HG02642 (cell line): ENCODE measurements around the gene NUDC.

Experiments used
- ATAC-seq: cut with Tn5 transposase; IDR thresholded peaks from one replicate; pipeline ENCODE4 v1.9.1; 2021; ENCODE audit warnings: mild to moderate bottlenecking; ENCODE audit not compliant: unreplicated experiment, poor library complexity

NUDC gene

DNA sequence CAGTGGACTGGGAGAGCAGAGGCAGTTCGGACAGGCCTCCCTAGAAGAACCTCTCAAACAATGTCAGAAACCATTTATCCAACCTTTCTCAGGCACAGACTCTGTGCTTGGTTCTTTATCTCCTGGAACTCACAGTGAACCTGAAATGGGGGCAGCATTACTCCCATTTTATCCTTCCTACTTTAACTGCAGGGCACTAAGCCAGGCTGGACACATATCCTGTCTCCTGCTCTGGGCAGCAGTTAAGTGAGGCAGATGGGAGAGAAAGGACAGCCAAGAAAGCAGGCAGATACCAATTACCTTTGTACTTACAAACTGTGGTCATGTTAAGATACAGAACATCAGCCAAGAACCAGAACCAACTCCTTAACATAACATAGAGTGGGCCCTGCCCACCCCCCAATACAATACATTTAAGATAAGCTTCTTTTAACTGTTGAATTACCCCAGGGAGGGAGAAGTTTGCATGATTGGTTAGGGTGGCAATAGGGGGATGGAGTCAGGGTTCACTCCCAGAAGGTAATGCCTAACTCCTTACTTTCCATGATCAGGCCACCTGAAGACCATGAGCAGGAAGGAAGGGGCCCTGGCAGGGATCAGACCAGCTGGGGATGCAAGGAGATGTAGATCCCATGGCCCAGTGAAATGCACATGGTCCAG lies 27.9 kb downstream of the NUDC start:
- no peak for ATAC-seq

DNA sequence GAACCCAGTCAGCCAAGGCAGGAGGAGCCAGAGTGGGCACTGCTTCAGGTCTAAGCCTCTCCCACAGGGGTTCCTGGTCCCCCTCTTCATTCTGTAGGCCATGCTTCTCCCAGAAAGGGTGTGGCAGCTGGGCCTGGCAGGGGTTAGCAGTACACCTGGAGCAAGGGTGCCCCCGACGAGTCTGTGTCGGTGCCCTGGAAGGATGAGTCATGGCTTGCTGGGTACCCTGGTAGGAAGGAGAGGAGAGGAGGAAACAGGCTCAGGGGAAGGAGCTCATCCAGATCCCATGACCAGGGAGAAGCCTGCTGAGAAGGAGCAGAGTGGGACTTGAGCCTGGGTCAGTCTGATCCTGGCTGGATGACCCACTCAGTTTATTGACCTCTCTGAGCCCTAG lies 28.4 kb downstream of the NUDC start:
- no peak for ATAC-seq

DNA sequence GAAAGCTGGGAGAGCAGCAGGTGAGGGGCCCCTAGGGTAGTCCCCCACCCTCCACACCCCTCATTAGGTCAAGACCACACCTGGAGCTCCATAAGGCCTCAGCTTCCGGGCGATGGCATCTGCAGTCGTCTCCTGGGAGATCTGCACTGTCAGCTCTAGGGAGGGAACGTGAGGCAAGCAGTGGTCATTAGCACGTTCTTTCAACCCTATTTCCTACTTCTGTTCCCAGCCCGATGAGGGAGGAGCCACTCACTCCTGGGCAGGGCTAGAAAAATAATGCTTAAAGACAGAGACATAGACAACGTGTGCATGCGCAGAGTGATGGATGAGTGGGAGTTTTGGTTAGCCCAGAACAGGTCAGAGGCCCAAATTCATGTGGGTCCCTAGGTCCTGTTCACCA lies 29.1 kb downstream of the NUDC start:
- no peak for ATAC-seq

DNA sequence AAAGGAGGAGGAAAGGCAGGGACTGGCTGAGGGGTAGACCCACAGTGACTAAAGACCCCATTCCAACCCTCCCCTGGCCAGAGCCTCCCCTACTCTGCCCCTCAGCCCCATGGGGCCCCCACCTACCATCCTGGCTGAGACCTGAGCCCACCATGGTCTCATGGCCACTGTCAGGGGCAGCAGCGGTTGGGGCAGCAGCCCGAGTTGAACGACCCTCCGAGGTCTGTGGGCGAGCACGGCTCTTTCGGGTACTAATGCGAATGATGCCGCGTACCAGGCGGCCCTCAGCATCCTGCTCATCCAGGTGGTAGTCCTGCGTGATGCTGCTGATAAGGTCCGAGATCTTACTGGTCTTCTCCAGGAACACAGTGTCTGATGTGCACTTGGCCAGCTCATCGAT lies 29.7 kb downstream of the NUDC start:
- no peak for ATAC-seq

DNA sequence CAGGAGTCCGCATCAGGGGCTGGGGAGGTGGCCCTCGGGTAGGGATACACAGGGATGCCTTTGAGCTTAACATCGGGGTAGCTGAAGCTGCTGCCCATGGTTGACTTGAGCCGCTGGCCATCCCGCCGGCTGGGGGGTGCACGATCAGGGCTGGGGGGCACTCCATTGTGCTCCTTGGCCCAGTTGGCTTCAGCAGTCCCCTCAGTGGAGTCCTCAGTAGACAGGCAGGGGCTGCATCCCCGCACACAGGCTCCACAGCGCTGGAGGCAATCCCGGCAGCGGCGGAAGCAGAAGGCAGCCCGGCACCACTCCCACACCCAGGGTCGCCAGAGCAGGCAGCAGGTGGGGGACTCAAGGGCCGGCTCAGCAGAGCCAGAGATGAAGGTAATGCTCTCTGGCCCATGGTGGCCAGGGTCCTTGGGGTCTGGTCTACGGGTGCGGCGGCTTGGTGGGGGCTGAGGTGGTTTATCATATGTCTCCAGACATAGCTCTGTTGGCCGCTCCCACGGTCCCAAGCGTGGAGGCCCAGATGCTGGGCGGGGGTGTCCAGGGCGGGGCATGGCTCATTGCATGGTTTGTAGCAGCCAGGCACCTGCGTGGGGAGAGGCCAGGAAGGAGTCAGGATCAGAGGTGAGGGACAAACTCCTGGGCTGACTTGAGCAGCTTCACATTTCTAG lies 30.4 kb downstream of the NUDC start:
- ATAC-seq: no peak

DNA sequence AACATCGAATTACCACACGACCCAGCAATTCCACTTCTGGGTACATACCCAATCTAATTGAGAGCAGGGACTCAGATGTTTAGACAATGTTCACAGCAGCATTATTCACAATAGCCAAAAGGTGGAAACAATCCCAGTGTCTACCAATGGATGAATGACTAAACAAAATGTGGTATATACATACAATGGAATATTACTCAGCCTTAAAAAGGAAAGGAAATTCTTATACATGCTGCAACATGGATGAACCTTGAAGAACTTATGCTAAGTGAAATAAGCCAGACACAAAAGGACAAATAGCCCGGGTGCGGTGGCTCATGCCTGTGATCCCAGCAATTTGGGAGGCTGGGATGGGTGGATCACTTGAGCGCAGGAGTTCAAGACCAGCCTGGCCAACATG lies 31.8 kb downstream of the NUDC start:
- ATAC-seq: no peak

DNA sequence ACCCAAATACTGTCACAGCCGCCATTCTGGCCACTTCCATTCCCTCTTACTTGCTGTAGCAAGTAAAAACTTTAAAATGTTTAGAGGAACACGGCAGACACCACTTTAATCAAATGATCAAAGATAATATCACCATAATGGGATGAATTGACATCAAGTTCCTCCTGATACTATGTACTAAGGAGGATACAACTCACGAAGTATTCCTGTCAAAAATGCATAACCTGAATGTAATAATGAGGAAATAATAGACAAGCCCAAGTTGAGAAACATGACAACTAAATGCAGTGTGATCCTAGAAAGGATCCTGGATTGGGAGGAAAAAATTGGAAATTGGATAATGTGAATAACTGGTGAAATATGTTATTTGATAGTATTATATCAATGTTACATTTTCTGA lies 34.8 kb downstream of the NUDC start:
- no peak for ATAC-seq

DNA sequence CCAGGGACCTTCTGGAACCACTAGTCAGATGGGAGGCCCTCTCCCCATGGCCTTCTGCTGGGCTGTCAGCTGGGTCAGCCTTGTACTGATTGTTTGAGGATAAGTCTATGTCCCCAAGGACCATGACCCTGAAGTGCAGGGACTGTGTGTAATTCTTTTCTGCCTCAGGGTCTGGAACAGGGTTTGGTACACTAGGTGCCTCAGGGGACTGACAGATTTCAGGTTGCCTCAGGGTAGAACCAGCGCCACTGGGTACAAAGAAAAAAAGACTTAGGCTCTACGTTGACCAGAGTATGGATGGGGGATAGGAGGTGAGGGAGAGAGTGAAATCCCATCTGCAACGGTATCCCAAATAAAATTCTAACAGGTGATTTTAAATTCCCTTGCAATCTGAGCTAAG lies 35.8 kb downstream of the NUDC start:
- ATAC-seq: no peak

DNA sequence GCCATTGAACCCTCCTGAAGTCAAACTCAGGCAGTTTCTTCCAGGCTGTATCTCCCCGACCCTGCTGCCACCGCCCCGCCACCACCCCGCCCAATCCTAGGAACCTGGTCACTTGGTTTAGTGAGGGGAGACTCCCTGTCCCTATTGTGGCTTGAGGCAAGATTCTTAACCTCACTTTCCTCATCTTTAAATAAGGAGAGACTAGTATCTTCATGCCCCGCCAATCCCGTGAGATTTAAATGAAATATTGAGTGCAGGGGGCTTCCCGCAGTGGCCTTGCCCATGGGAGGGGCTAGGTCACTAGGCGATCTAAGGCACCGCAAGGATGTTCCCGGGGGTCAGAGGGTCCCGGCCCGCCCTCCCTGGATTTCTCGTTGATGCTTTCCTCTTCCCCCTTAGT lies 37.7 kb downstream of the NUDC start:
- ATAC-seq: no peak

DNA sequence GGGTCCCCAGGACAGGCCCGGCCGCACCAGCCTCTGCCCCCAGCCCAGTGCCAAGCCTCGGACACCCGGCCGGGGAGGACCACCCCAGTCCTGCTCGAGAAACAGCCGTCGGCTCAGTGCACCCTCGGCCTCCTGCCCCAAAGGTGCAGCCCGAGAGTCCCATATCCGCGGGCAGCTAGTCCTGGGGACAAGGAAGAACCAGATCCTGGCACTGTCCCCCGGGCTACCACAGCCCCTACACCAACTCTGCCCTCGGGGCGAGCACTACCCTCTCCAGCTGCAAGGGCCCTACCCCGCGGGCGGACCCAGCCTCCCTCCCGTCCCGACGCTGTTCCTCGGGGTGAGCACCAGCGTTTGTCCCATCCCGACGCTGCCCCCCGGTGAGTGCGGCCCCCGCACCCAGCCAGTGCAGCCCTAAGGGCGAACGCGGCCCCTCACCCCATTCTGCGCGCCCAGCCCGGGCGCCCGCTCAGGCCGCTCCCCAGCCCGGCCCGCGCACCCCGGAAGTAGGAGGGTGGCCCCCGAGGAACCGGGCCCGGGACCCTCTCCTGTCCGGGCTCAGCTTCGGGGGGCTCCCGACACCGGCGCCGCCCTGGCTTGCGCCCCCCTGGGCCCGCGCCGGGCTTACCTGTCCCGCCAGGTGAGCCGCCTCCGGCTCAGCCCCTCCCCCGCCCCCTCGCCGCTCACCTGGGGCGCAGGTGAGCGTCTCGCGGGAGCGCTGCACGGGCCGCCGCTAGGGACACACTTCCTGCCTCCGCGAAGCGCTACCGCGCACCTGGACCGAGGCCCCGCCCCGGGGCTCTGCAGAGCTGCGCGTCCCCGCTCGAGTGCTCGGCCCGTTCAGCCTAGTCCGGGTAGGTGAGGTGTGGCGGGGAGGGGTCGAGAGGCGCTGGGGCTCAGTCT lies 38.4 kb downstream of the NUDC start, which contains the start of gene KDF1:
Gene KDF1, minus strand, starts transcription at position 747 of the 903 bp plus-strand sequence. CDS start 8,088 bp downstream, outside the sequence.
- no peak for ATAC-seq

DNA sequence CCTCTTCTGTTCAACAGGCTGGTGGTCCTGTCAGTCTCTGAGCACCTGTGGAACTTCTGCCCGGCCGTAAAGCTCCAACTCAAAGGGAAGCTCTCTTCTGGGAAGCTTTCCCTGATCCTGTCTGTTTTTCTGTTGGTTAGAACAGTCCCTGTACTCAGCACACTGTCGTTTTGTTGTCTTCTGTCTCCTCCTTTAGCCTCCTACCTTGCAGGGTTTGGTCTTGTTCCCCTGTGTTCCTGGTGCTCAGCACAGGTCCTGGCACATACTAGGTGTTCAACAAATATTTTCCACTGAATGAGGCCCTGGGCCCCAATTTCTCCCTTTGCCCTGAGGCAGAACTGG lies 39.1 kb downstream of the NUDC start:
- ATAC-seq: no peak

DNA sequence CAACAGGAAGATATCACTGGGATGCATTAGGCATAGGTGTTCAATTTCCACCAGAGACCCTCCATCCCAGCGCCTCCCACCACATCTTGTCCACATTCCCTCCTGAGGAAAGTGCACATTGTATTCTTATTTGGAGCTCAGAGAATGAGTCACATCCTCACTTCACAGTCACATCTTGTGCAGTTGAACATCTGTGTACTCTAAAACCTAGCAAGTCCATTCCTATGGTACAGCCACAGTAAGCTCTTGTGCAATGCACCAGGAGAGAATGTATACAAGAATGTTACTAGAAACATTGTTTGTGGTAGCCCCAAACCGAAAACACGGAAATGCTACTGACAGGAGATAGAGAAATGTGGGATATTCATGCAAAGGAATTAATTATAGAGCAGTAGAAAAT lies 40.3 kb downstream of the NUDC start:
- no peak for ATAC-seq

DNA sequence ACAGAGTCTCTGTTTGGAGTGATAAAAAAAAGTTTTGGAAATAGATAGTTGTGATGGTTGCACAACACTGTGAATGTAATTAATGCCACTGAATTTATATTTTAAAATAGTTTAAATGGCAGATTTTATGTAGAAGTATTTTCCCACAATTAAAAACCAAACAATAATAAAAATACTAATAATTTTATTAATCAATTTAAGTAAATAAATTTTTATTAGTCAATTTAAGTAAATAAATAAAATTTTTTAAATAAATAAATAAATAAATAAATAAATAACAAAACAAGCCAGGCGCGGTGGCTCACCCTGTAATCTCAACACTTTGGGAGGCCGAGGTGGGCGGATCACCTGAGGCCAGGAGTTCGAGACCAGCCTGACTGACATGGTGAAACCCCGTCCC lies 43.7 kb downstream of the NUDC start:
- no peak for ATAC-seq

DNA sequence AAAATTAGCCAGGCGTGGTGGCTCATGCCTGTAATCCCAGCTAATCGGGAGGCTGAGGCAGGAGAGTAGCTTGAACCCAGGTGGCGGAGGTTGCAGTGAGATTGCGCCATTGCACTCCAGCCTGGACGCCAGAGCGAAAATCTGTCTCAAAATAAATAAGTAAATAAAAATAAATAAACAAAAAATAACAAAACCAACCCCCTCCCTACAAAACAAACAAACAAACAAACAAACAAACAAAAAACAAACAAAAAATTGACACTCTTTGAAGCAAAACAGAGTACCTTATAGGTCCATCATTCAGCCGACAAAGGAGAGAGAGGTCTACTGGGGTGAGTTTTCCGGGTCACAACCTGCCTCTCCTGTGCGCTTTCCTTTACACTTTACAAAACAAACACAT lies 44.1 kb downstream of the NUDC start:
- ATAC-seq: no peak

DNA sequence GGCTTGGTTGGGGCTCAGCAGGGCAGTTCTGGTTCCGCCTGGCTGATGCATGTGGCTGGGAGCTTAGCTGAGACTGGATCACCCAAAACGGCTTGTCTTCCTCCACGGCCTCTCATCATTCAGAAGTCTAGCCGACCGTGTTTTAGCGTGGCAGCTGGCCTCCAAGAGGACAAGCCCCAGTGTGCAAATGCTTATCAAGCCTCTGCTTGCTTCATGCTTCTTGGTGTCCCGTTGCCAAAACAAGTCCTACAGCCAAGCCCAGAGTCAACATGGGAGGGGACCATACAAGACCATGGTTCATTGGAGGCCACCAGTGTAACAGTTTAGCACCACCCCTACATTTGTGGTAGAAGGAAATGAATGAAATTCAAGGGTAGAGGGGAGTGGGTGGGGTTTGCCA lies 49.3 kb downstream of the NUDC start:
- no peak for ATAC-seq

DNA sequence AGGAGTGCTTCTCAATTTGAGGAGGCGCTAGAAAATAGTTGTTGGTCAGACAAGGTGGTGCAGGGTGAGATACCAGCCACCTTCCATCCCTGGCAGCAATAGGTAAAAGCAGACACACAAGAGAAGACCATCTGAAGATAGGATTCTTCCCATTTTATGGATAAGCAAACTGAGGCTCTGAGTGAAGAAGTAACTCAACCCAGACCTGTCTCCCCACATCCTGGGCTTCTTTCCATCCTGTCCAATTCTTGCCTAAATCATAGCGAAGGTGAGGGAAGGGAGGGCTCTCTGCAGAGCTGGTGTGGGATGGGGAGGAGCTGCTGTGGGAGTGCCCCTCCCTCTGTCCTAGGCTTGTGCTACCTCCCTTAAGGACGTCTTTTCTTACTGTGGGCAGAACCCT lies 50.0 kb downstream of the NUDC start:
- no peak for ATAC-seq

DNA sequence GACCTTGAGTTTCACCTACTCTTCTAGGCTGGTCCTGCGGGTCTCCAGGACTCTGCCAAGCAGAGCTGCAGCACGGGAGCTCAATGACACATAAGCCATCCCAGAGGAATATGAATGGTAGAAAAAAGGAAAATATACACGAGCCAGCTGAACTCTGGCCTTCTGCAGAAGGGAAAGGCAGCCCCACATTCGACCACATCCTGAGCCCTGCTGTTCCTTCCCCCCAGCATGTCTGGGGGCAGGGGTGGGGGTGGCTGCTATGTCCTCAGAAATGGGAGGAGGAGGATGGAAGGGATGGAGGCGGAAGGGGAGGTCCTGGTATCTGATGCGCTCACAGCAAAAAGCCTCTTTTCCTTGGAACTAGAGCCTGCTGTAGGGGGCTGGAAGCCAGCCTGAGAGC lies 50.8 kb downstream of the NUDC start:
- no peak for ATAC-seq

DNA sequence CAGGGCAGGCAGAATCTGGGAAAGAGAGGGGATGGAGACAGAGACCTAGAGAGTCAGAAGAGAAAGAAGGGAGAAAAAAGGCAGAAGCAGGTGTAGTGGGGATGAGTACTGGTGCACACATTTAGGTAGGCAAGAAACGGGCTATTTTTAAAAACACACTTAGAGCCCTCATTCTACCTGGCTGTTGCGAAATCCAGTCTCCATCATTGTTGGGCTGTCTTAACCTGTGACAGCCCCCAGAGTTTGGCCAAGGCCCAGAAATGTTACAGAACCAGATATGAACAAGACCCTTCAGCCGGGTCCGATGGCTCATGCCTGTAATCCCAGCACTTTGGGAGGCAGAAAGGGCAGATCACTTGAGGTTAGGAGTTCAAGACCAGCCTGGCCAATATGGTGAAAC lies 51.3 kb downstream of the NUDC start:
- ATAC-seq: no peak

DNA sequence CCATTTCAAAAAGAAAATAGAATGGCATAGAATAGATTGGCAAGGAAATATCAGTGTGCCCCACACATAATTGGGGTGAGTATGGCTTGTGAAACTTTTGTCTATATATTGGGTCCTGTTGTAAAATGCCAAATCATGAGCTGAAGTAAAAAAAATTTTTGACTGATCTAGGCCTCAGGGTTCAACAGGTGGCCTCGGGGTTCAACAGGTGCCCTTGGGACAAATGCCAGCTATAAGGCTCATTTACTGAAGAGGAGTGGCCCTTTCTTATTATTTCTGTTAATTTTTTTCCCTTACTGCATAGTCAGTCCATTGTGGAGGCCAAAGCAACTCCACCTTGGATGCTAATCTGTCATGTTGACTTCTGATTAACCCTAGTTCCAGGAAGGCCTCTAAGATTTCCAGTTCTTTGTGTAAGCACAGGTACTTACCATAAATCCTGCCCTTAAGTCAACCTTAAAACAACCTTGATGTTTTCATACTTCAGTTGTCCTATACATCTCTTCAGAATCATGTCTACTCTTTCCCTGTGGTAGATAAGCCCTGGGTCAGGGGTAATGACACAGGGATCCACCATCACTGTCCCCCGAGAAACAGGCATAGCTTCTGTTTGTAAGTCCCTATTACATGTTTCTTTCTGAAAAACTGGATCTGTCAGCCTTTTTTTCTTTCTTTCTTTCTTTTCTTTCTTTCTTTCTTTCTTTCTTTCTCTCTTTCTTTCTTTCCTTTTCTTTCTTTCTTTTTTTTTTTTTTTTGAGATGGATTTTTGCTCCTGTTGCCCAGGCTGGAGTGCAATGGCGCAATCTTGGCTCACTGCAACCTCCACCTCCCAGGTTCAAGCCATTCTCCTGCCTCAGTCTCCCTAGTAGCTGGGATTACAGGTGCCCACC lies 55.3 kb downstream of the NUDC start:
- ATAC-seq: no peak

DNA sequence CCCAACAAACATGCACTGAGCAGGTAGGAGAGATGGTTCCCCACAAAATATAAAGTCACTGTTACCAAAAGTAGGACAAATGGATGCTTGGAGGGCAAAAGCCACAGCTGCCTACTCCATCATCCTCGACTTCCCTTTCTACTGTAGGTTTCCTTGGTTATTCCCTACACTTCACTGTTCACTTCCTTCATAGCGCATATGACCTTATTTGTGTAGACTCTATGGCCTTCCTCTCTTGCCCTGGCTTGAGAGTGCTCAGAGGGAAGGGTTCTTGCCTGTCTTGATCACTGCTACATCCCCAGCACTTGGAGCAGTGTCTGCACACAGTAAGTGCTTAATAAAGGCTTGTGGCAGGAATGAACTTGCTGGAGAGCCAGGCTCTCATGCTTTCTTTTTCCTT lies 57.4 kb downstream of the NUDC start:
- ATAC-seq: no peak
